Smooth muscle cell (in vitro differentiated cells): ENCODE results near the gene CHRM2. TPM values are rescaled to one million over a fixed set of nuclear protein-coding genes. Genes with fewer than 3 reads are reported as not detected.

ENCODE experiments used
- DNase-seq: peaks from one replicate; lab custom pipeline; 2025; ENCODE audit not compliant: unreplicated experiment; lab: John Stamatoyannopoulos, UW
- H2AFZ ChIP-seq: fragments of 200-600 bp; sonication (generic); 2 replicates; pipeline ENCODE4 v1.6.0; 2016; ENCODE audit warnings: antibody characterized with exemption, low read depth, mild to moderate bottlenecking
- H3F3A ChIP-seq: fragments of 200-600 bp; sonication (generic); 2 replicates; pipeline ENCODE4 v1.6.0; 2017; ENCODE audit warnings: antibody characterized with exemption, low read depth
- H3K27ac ChIP-seq: fragments of 200-600 bp; sonication (generic); 2 replicates; pipeline ENCODE4 v1.5.1; 2016; ENCODE audit warnings: low read depth, mild to moderate bottlenecking
- H3K27me3 ChIP-seq: fragments of 200-600 bp; sonication (generic); 2 replicates; pipeline ENCODE4 v1.6.1; 2016; ENCODE audit warnings: low read depth, mild to moderate bottlenecking
- H3K36me3 ChIP-seq: fragments of 200-600 bp; sonication (generic); 2 replicates; pipeline ENCODE4 v1.5.1; 2016; ENCODE audit warnings: low read depth
- H3K4me1 ChIP-seq: fragments of 200-600 bp; sonication (generic); 2 replicates; pipeline ENCODE4 v1.5.1; 2016; ENCODE audit warnings: low read depth
- H3K4me2 ChIP-seq: fragments of 200-600 bp; sonication (generic); 2 replicates; pipeline ENCODE4 v1.6.0; 2016; ENCODE audit warnings: mild to moderate bottlenecking
- H3K4me3 ChIP-seq: fragments of 200-600 bp; sonication (generic); 2 replicates; pipeline ENCODE4 v1.5.1; 2016; ENCODE audit warnings: mild to moderate bottlenecking
- H3K79me2 ChIP-seq: fragments of 200-600 bp; sonication (generic); 2 replicates; pipeline ENCODE4 v1.6.0; 2016; ENCODE audit warnings: low read depth, mild to moderate bottlenecking
- H3K9ac ChIP-seq: fragments of 200-600 bp; sonication (generic); 2 replicates; pipeline ENCODE4 v1.6.0; 2016; ENCODE audit warnings: low read depth
- H3K9me3 ChIP-seq: fragments of 200-600 bp; sonication (generic); replicated peaks from 2 replicates; pipeline ENCODE4 v1.5.1; 2016; ENCODE audit warnings: low read depth
- H4K20me1 ChIP-seq: fragments of 200-600 bp; sonication (generic); 2 replicates; pipeline ENCODE4 v1.6.0; 2016; ENCODE audit warnings: low read depth
- CTCF ChIP-seq: fragments of 200-600 bp; sonication (generic); IDR thresholded peaks from 2 replicates; pipeline ENCODE4 v1.5.1; 2017; ENCODE audit warnings: borderline replicate concordance, mild to moderate bottlenecking, antibody characterized with exemption; ENCODE audit not compliant: insufficient read depth, poor library complexity, severe bottlenecking
- WGBS: methylation state at CpG from one replicate; pipeline ENCODE4 v1.1.7; 2016; ENCODE audit warnings: low lambda C conversion rate; 5-methylcytosine and 5-hydroxymethylcytosine counted together
- polyA plus RNA-seq: library from polyadenylated mRNA; unstranded; fragments of >200 nt; fragmentation: Nextera tagmentation; extraction: Ambion mirVana; gene quantifications from 2 replicates; pipeline ENCODE4 v1.2.1, GENCODE V29; 2016
- total RNA-seq: library from RNA; depleted of rRNA; stranded (reverse); fragments of >200 nt; gene quantifications from 2 replicates; pipeline ENCODE4 v1.2.3, GENCODE V29; 2014

CHRM2 gene
- total and polyA plus RNA-seq, 2 experiments from 2014 or later, result 0.33 to 3.0 TPM

GRCh38 chr7:136925556-136925955 lies 57.1 kb downstream of the CHRM2 start:
- H3K4me2 ChIP-seq, result peak overlapping the region; percentile 13
- no peak overlapping the region for H3K27ac ChIP-seq
- H4K20me1 ChIP-seq, result no peaks in the 10 kb centered on the region
- H3K4me1 ChIP-seq, result no peaks in the 10 kb centered on the region
- no peaks in the 10 kb centered on the region for H3K9me3 ChIP-seq
- H3K79me2 ChIP-seq, result no peaks in the 10 kb centered on the region
- no peaks in the 10 kb centered on the region for H3K36me3 ChIP-seq
- no peak overlapping the region for H3K9ac ChIP-seq
- no peaks in the 10 kb centered on the region for H3F3A ChIP-seq
- DNase-seq, result no peak
- TF ChIP-seq CTCF, result no peak
- H2AFZ ChIP-seq, result no peak overlapping the region
- no peak overlapping the region for H3K4me3 ChIP-seq
- H3K27me3 ChIP-seq, result no peaks in the 10 kb centered on the region

- DNase-seq, result no peak
- H3K27ac ChIP-seq, result no peak overlapping the region
- H3K9ac ChIP-seq, result no peak overlapping the region
- no peaks in the 10 kb centered on the region for H3K27me3 ChIP-seq
- no peaks in the 10 kb centered on the region for H3K4me1 ChIP-seq
- no peak overlapping the region for H3K4me3 ChIP-seq
- H2AFZ ChIP-seq, result peak overlapping the region; percentile 71
- 52% methylated on average over 3 of the region's 3 CpGs for WGBS
- no peak overlapping the region for H3K4me2 ChIP-seq
- H3K79me2 ChIP-seq, result no peaks in the 10 kb centered on the region
- no peaks in the 10 kb centered on the region for H3F3A ChIP-seq
- no peaks in the 10 kb centered on the region for H3K36me3 ChIP-seq
- no peak for TF ChIP-seq CTCF
- no peaks in the 10 kb centered on the region for H4K20me1 ChIP-seq
- H3K9me3 ChIP-seq, result no peaks in the 10 kb centered on the region
These were observed 62.9 kb downstream of the CHRM2 start for GRCh38 chr7:136931169-136931867.

- Histone ChIP-seq H3K4me2 (no peak overlapping the region), H3K4me3 (no peak overlapping the region), H3K36me3 (no peaks in the 10 kb centered on the region), H3F3A (peaks cover 10% of the 10 kb centered on the region), H3K27me3 (no peaks in the 10 kb centered on the region), H4K20me1 (no peaks in the 10 kb centered on the region), H3K79me2 (no peaks in the 10 kb centered on the region), H3K4me1 (no peaks in the 10 kb centered on the region), H3K27ac (no peak overlapping the region), H3K9me3 (no peaks in the 10 kb centered on the region), H3K9ac (no peak overlapping the region), H2AFZ (no peak overlapping the region)
- no peak for DNase-seq
- WGBS, result 91% methylated on average over 5 of the region's 5 CpGs
- TF ChIP-seq CTCF, result no peak
These were observed 69.0 kb downstream of the CHRM2 start for GRCh38 chr7:136937436-136937835.

GRCh38 chr7:136938476-136938875 lies 70.0 kb downstream of the CHRM2 start:
- Histone ChIP-seq H3K9me3 (no peaks in the 10 kb centered on the region), H3K4me3 (no peak overlapping the region), H3K36me3 (no peaks in the 10 kb centered on the region), H3K4me2 (no peak overlapping the region), H4K20me1 (no peaks in the 10 kb centered on the region), H3K4me1 (no peaks in the 10 kb centered on the region), H3K27ac (no peak overlapping the region), H3K9ac (no peak overlapping the region), H3F3A (peaks cover 10% of the 10 kb centered on the region), H2AFZ (no peak overlapping the region), H3K79me2 (no peaks in the 10 kb centered on the region), H3K27me3 (no peaks in the 10 kb centered on the region)
- no peak for DNase-seq
- WGBS, result over 99% methylated on average over 13 of the region's 13 CpGs
- no peak for TF ChIP-seq CTCF
